ENCODE measurements around the gene CBLN3. TPM values are rescaled to one million over a fixed set of nuclear protein-coding genes. Genes with fewer than 3 reads are reported as not detected.

CBLN3 gene
- total RNA-seq, 2 donors from 2014 or later, result 1.8 to 2.0 TPM

DNA sequence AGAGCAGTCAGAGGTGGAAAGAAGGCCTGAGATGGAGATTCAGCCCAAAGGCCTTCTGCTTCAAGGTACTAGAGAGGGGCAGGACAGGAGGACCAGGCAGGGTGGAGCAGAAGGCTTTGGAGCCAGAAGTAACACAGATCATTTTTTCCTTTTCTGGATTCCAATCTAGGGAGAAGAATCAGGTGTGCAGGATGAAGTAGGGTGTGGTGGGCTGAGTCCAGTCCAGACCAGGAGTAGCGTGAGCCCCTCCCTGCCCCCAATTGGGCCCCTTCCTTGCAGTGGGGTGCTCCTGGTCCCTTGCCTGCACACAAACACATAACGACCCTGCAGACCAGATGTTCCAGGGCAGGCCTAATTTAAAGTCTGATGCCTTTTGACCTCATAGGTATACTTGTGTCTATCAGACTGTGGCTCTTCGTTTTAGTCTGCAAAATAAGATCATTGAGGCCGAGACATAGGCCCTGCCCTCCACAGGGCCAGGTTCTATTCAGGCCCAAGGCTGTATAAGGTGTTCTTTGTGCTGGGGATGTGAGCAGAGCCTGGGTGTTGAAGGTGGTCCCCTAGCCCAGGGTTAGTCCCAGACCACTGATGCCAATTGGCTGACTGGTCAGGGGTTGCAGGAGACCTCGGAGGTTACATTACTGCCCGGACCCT, 31.7 kb downstream of the CBLN3 start:
- TF ChIP-seq CTCF (IDR thresholded peaks at IDR 0.05), result no peak
- peaks cover 12% of the 10 kb centered on the region for H3K4me1 ChIP-seq
- H3K27me3 ChIP-seq, result no peaks in the 10 kb centered on the region
- no peaks in the 10 kb centered on the region for H3K36me3 ChIP-seq
- peak overlapping the region; percentile 66 for H3K27ac ChIP-seq
- DNase-seq, result no peak
- H3K4me3 ChIP-seq, result no peak overlapping the region
- intact Hi-C loops (cut with DNase I), result no loop called here
- H3K9ac ChIP-seq (ENCODE audit: low read depth in 2 of 2, low read length in 2 of 2), result peak overlapping the region in 1 of 2 donors; percentile 62
- H3K9me3 ChIP-seq, result no peaks in the 10 kb centered on the region

DNA sequence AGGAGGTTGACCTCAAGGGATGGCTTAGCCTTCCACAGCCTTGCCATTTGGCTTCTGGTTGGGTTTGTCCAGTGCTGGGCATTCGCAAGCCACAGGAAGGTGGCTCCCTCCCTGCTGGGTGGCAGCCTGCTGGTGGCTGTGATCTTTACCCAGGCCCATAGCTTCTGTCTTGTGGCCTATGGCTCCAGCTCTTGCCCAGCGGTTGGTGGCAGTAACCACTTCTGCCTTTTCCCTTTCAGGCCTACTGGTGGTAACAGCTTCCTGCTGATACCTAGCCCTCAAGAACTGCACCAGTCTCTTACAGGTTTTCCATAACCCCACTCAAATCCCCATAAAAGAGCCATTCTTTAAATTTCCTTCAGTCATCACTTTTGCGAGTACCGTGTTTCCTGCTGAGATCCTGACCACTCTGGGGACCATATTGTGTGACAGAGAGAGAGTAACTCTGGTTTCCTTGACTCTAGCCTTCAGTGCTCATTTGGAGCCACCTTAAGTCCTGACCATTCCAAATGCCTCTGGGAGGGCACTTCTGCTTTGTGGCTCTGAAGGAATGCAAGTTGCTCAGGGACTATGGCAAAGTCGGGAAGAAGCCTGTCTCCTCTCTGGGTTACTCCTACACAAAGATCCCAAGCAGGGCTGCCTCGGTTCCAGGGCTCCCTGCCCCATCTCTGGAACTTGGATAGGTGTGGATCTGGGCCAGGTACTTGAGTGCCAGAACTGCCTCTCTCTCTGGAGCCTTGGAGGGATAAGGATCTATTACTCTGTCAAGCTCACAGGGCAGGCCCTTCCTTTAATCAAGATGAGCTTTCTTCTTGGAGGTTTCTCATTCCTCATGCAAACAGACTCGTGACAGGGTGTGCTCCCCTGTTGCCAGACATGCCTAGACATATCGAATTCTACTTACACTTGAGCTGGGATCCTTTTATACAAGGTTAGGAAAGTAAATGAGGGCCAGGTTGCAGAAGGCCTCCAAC, 33.6 kb downstream of the CBLN3 start:
- H3K27ac ChIP-seq, result no peak overlapping the region
- DNase-seq, result no peak
- no peaks in the 10 kb centered on the region for H3K27me3 ChIP-seq
- no peak overlapping the region for H3K9ac ChIP-seq (ENCODE audit: low read depth in 2 of 2, low read length in 2 of 2)
- H3K36me3 ChIP-seq, result no peaks in the 10 kb centered on the region
- peaks cover 12% of the 10 kb centered on the region for H3K4me1 ChIP-seq
- H3K9me3 ChIP-seq, result no peaks in the 10 kb centered on the region
- H3K4me3 ChIP-seq, result no peak overlapping the region
- no peak for TF ChIP-seq CTCF (IDR thresholded peaks at IDR 0.05)
- intact Hi-C loops (cut with DNase I), result no loop called here

DNA sequence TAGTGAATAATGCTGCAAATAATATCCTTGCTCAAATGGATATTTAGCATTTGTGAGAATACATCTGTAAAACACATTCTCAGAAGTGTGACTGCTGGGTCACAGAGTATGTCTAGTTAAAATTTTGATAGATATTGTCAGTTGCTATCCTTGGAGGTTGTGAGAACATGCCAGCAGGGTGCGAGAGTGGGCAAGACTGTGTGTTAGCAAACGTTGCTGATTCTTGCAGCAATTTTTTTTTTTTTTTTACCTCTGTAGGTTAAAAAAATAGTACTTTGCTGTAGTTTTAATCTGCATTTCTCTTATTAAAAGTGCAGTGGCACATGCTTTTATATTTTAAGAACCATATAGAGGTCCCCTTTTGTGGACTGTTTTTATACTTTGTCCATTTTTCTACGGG, 35.2 kb downstream of the CBLN3 start:
- DNase-seq, result no peak
- H3K4me3 ChIP-seq, result no peak overlapping the region
- no peaks in the 10 kb centered on the region for H3K27me3 ChIP-seq
- H3K9ac ChIP-seq (ENCODE audit: low read depth in 2 of 2, low read length in 2 of 2), result no peak overlapping the region
- H3K9me3 ChIP-seq, result no peaks in the 10 kb centered on the region
- no peak for TF ChIP-seq CTCF (IDR thresholded peaks at IDR 0.05)
- H3K4me1 ChIP-seq, result peaks cover 4% of the 10 kb centered on the region
- H3K27ac ChIP-seq, result no peak overlapping the region
- intact Hi-C loops (cut with DNase I), result no loop called here
- no peaks in the 10 kb centered on the region for H3K36me3 ChIP-seq

GRCh38 chr14:24392325-24393091, 37.0 kb downstream of the CBLN3 start:
- Histone ChIP-seq H3K4me1 (no peaks in the 10 kb centered on the region), H3K4me3 (no peak overlapping the region), H3K27ac (peak overlapping the region; percentile 59), H3K36me3 (no peaks in the 10 kb centered on the region), H3K27me3 (no peaks in the 10 kb centered on the region), H3K9me3 (no peaks in the 10 kb centered on the region), H3K9ac (ENCODE audit: low read depth in 2 of 2, low read length in 2 of 2) (no peak overlapping the region)
- intact Hi-C loops (cut with DNase I), result no loop called here
- TF ChIP-seq CTCF (IDR thresholded peaks at IDR 0.05), result no peak
- peak; percentile 34 for DNase-seq
